GM23338 (cell line): ENCODE measurements around the gene RAB4A. TPM values are rescaled to one million over a fixed set of nuclear protein-coding genes. Genes with fewer than 3 reads are reported as not detected.
"Not testable (repeated sequence)": the region's sequence is repeated elsewhere in the genome, so short reads cannot be mapped to it uniquely, and the experiment has no call there.

ENCODE experiments used
- ATAC-seq: fragments of 200-7000 bp; cut with Tn5 transposase; 3 replicates; pipeline ENCODE4 v1.9.1; 2020
- DNase-seq: peaks from one replicate; pipeline ENCODE4 v3.0.0-alpha.2; 2015; ENCODE audit warnings: low spot score
- H2AFZ ChIP-seq: fragments of 200-600 bp; sonication (generic); 2 replicates; pipeline ENCODE4 v1.8.0; 2016; ENCODE audit warnings: antibody characterized with exemption, mild to moderate bottlenecking, moderate library complexity
- H3F3A ChIP-seq: fragments of 200-600 bp; sonication (generic); replicated peaks from 2 replicates; pipeline ENCODE4 v1.8.0; 2017; ENCODE audit warnings: antibody characterized with exemption, mixed run types, low read depth
- H3K27ac ChIP-seq: fragments of 200-600 bp; sonication (generic); 2 replicates; pipeline ENCODE4 v1.6.1; 2016; ENCODE audit warnings: low read depth
- H3K27me3 ChIP-seq: fragments of 200-600 bp; sonication (generic); 2 replicates; pipeline ENCODE4 v1.8.0; 2016; ENCODE audit warnings: mild to moderate bottlenecking, mixed run types, moderate library complexity; ENCODE audit not compliant: insufficient read depth
- H3K36me3 ChIP-seq: fragments of 200-600 bp; sonication (generic); 2 replicates; pipeline ENCODE4 v1.8.0; 2016; ENCODE audit warnings: mild to moderate bottlenecking; ENCODE audit not compliant: insufficient read depth
- H3K4me1 ChIP-seq: fragments of 200-600 bp; sonication (generic); 2 replicates; pipeline ENCODE4 v1.8.0; 2016; ENCODE audit warnings: mild to moderate bottlenecking, moderate library complexity; ENCODE audit not compliant: insufficient read depth
- H3K4me2 ChIP-seq: fragments of 200-600 bp; sonication (generic); 2 replicates; pipeline ENCODE4 v1.7.1; 2017; ENCODE audit warnings: mixed run types
- H3K4me3 ChIP-seq: fragments of 200-600 bp; sonication (generic); 2 replicates; pipeline ENCODE4 v1.6.1; 2016; ENCODE audit warnings: mixed run types
- H3K79me2 ChIP-seq: fragments of 200-600 bp; sonication (generic); replicated peaks from 2 replicates; pipeline ENCODE4 v1.8.0; 2017; ENCODE audit warnings: mild to moderate bottlenecking; ENCODE audit not compliant: insufficient read depth
- H3K9me2 ChIP-seq: fragments of 200-600 bp; sonication (generic); 2 replicates; pipeline ENCODE4 v1.8.0; 2017; ENCODE audit not compliant: insufficient read depth
- H4K20me1 ChIP-seq: fragments of 200-600 bp; sonication (generic); replicated peaks from 2 replicates; pipeline ENCODE4 v1.8.0; 2017; ENCODE audit warnings: mild to moderate bottlenecking; ENCODE audit not compliant: insufficient read depth
- H3K27ac Mint-ChIP-seq: 2 replicates; pipeline ENCODE4 v1.8.0; 2020; ENCODE audit warnings: inconsistent platforms, mild to moderate bottlenecking, moderate library complexity, mixed read lengths
- H3K27me3 Mint-ChIP-seq: 3 replicates; pipeline ENCODE4 v1.8.0; 2022; ENCODE audit warnings: low read depth, mild to moderate bottlenecking, moderate library complexity, mixed read lengths, inconsistent platforms; ENCODE audit not compliant: insufficient read depth, poor library complexity
- H3K36me3 Mint-ChIP-seq: 3 replicates; pipeline ENCODE4 v1.8.0; 2021; ENCODE audit warnings: low read depth, mild to moderate bottlenecking, inconsistent platforms, moderate library complexity, mixed read lengths
- H3K4me1 Mint-ChIP-seq: 3 replicates; pipeline ENCODE4 v1.8.0; 2020; ENCODE audit warnings: mild to moderate bottlenecking, inconsistent platforms, mixed read lengths
- H3K4me3 Mint-ChIP-seq: 3 replicates; pipeline ENCODE4 v1.8.0; 2021; ENCODE audit warnings: moderate library complexity, mild to moderate bottlenecking, inconsistent platforms, mixed read lengths
- H3K9me3 Mint-ChIP-seq: 3 replicates; pipeline ENCODE4 v1.8.0; 2020; ENCODE audit warnings: moderate library complexity, mild to moderate bottlenecking, inconsistent platforms, mixed read lengths
- NANOG ChIP-seq: IDR thresholded peaks from 2 replicates; pipeline ENCODE4 v1.6.1; 2016; ENCODE audit warnings: antibody characterized with exemption, borderline replicate concordance
- REST ChIP-seq: IDR thresholded peaks from one replicate; pipeline ENCODE4 v1.6.1; 2018; ENCODE audit warnings: antibody characterized with exemption; ENCODE audit not compliant: unreplicated experiment
- ZNF114 ChIP-seq: fragments of 250-450 bp; sonication (Bioruptor Pico); IDR thresholded peaks from 2 replicates; pipeline ENCODE4 v1.5.0; 2020; ENCODE audit warnings: mild to moderate bottlenecking, moderate library complexity
- ZNF331 ChIP-seq: fragments of 250-450 bp; sonication (Bioruptor Pico); IDR thresholded peaks from 2 replicates; pipeline ENCODE4 v1.5.0; 2020; ENCODE audit warnings: low read depth, mild to moderate bottlenecking, moderate library complexity
- polyA plus RNA-seq: library from polyadenylated mRNA; unstranded; fragments of >200 nt; fragmentation: Nextera tagmentation; extraction: Ambion mirVana; gene quantifications from 2 replicates; pipeline ENCODE4 v1.2.1, GENCODE V29; 2016
- total RNA-seq: library from RNA; depleted of rRNA; stranded (reverse); fragments of >200 nt; shearing (Covaris generic); gene quantifications from 2 replicates; pipeline ENCODE4 v1.2.3, GENCODE V29; 2014

The RAB4A gene
- total and polyA plus RNA-seq, 2 experiments from 2014 or later: 37.5 to 50.8 TPM

- Histone ChIP-seq H3F3A (no peaks in the 10 kb centered on the region), H3K36me3 (peaks cover 12% of the 10 kb centered on the region), H4K20me1 (peaks cover 2% of the 10 kb centered on the region), H3K27ac (no peak overlapping the region), H3K27me3 (no peaks in the 10 kb centered on the region), H3K4me2 (no peak overlapping the region), H3K79me2 (peaks cover 6% of the 10 kb centered on the region; the same call in 1 of the 2 replicates), H3K4me3 (no peak overlapping the region), H3K9me2 (no peaks in the 10 kb centered on the region), H3K4me1 (peaks cover 7% of the 10 kb centered on the region; the same call in 1 of the 2 replicates), H2AFZ (no peak overlapping the region)
- ATAC-seq (no peak), DNase-seq (no peak)
- Mint-ChIP-seq H3K27ac (no peak overlapping the region), H3K4me1 (peaks cover 10% of the 10 kb centered on the region), H3K9me3 (no peaks in the 10 kb centered on the region), H3K4me3 (no peak overlapping the region), H3K27me3 (no peaks in the 10 kb centered on the region), H3K36me3 (0 out of 3 replicates have a peak, but pooled peaks cover 4% of the 10 kb centered on the region)
- TF ChIP-seq ZNF331: no peak
- no peak for TF ChIP-seq NANOG
- no peak for TF ChIP-seq ZNF114 (CRISPR knock-in tag)
- TF ChIP-seq REST: no peak
These were observed 55.7 kb downstream of the RAB4A start for GRCh38 chr1:229326601-229327000.

GRCh38 chr1:229327765-229328164 is 56.9 kb downstream of the RAB4A start:
- H3K9me3 Mint-ChIP-seq, H3K27me3 ChIP-seq, H3K9me2 ChIP-seq, H3K4me3 ChIP-seq, H3K4me1 ChIP-seq, H3K4me1 Mint-ChIP-seq, H2AFZ ChIP-seq, H3K27me3 Mint-ChIP-seq, H3K27ac Mint-ChIP-seq, H3K27ac ChIP-seq, H3F3A ChIP-seq, H3K4me2 ChIP-seq, H3K36me3 Mint-ChIP-seq, ATAC-seq, H3K79me2 ChIP-seq, H3K4me3 Mint-ChIP-seq, DNase-seq, H4K20me1 ChIP-seq: not testable (repeated sequence)
- peaks cover 12% of the 10 kb centered on the region for H3K36me3 ChIP-seq

GRCh38 chr1:229328598-229329362 is 57.9 kb downstream of the RAB4A start:
- Histone ChIP-seq H2AFZ (no peak overlapping the region), H3K9me2 (no peaks in the 10 kb centered on the region), H3K27ac (no peak overlapping the region), H4K20me1 (peaks cover 2% of the 10 kb centered on the region), H3F3A (no peaks in the 10 kb centered on the region), H3K79me2 (peaks cover 6% of the 10 kb centered on the region; the same call in 1 of the 2 replicates), H3K36me3 (peaks cover 6% of the 10 kb centered on the region), H3K4me1 (peaks cover 7% of the 10 kb centered on the region; the same call in 1 of the 2 replicates), H3K27me3 (no peaks in the 10 kb centered on the region), H3K4me2 (no peak overlapping the region), H3K4me3 (no peak overlapping the region)
- H3K27ac Mint-ChIP-seq: no peak overlapping the region
- DNase-seq (no peak), ATAC-seq (no peak)
- H3K4me3 Mint-ChIP-seq: no peak overlapping the region
- TF ChIP-seq REST: no peak
- H3K36me3 Mint-ChIP-seq: 0 out of 3 replicates have a peak, but pooled peaks cover 4% of the 10 kb centered on the region
- no peaks in the 10 kb centered on the region for H3K9me3 Mint-ChIP-seq
- H3K27me3 Mint-ChIP-seq: peaks cover 2% of the 10 kb centered on the region
- peaks cover 10% of the 10 kb centered on the region for H3K4me1 Mint-ChIP-seq
